Activated CD4-positive, alpha-beta T cell treated with anti-CD3 and anti-CD28 coated beads for 36 hours (primary cell): ENCODE measurements around the gene ACOX3. TPM values are rescaled to one million over a fixed set of nuclear protein-coding genes. Genes with fewer than 3 reads are reported as not detected.
"Not testable (repeated sequence)": the region's sequence is repeated elsewhere in the genome, so short reads cannot be mapped to it uniquely, and the experiment has no call there.

Source experiments
- ATAC-seq: fragments of 200-7000 bp; cut with Tn5 transposase; one replicate; pipeline ENCODE4 v1.10.0; 2021; ENCODE audit warnings: mild to moderate bottlenecking, moderate library complexity
- CTCF ChIA-PET: fragments of 350-600 bp; sonication (Branson Sonifier 250); formaldehyde crosslinking; loops from one replicate; lab custom pipeline; 2021; ENCODE audit warnings: antibody characterized with exemption; lab: Charles Lee
- POLR2A ChIA-PET: fragments of 350-600 bp; sonication (Branson Sonifier 250); formaldehyde crosslinking; loops from one replicate; lab custom pipeline; 2021; ENCODE audit warnings: antibody characterized with exemption, inconsistent platforms; lab: Charles Lee
- DNase-seq: peaks from one replicate; pipeline ENCODE4 v3.0.0-alpha.2; 2020
- H3K27ac Mint-ChIP-seq: one replicate; pipeline ENCODE4 v1.8.0; 2021; ENCODE audit warnings: mixed read lengths
- H3K27me3 Mint-ChIP-seq: one replicate; pipeline ENCODE4 v1.8.0; 2021; ENCODE audit warnings: mixed read lengths
- H3K36me3 Mint-ChIP-seq: one replicate; pipeline ENCODE4 v1.8.0; 2021; ENCODE audit warnings: low read depth, mixed read lengths
- H3K4me1 Mint-ChIP-seq: one replicate; pipeline ENCODE4 v1.8.0; 2021; ENCODE audit warnings: mixed read lengths
- H3K4me3 Mint-ChIP-seq: one replicate; pipeline ENCODE4 v1.8.0; 2021; ENCODE audit warnings: mild to moderate bottlenecking, moderate library complexity, mixed read lengths
- H3K9me3 Mint-ChIP-seq: one replicate; pipeline ENCODE4 v1.8.0; 2021; ENCODE audit warnings: low read depth, mixed read lengths
- intact Hi-C, 2 experiments: fragments of 100-400 bp; cut with DNase I in 1 of 2; cut with micrococcal nuclease in 1 of 2; formaldehyde crosslinking; loops; one replicate each; pipeline versions ENCODE4 v1.14.2 to v1.15.1; 2022 to 2024; cut with DNase I, micrococcal nuclease
- total RNA-seq, 2 experiments: library from RNA; stranded (reverse); gene quantifications; one replicate each; pipeline ENCODE4 v1.2.3, GENCODE V29; 2021

The ACOX3 gene
- total RNA-seq, 2 experiments from 2014 or later = 20.5 to 29.3 TPM

DNA sequence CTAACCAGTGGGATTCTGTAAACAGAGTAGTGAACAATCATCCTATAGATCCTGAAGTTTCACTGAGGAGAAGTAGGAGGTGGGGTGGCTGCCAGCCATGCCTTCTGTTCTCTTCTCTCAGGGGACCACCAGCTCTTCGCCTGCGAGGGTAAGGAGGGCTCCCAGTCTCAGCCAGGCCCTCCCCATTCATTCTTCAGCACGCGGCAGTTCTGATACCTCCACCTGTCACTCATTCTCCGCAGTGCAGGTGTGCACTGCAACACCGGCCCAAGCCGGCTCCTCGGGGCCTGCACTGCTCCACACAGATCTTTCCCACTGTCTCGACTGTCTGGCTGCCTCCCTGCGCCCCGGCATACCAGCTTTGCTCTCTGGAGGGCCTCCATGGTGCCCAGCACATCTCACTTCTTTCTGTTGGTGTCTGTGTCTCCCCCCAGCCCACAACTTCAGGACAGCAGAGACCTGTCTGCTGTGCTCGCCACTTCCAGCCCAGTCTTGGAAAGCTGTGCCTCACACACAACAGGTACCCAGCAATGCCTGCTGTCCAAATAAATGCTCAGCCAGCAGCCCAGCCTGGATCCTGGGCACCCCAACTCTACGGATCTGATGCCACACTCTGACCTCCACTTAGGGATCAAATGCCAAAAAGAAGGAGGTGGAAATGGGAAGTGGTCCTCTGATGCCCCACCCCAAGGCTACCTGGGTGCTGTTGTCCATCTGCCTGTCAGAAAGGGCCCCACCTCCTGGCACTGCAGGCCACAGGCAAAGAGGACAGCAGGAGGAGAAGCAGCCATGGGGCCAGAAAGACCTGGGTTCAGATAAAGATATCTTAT, 29.0 kb downstream of the ACOX3 start:
- Mint-ChIP-seq H3K27ac (no peak overlapping the region), H3K4me1 (peaks cover 26% of the 10 kb centered on the region), H3K27me3 (no peaks in the 10 kb centered on the region), H3K36me3 (peaks cover 25% of the 10 kb centered on the region), H3K9me3 (no peaks in the 10 kb centered on the region), H3K4me3 (no peak overlapping the region)
- intact Hi-C loops = no loop called here
- POLR2A ChIA-PET = no interaction called here
- CTCF ChIA-PET = no interaction called here
- ATAC-seq (no peak), DNase-seq (no peak)

DNA sequence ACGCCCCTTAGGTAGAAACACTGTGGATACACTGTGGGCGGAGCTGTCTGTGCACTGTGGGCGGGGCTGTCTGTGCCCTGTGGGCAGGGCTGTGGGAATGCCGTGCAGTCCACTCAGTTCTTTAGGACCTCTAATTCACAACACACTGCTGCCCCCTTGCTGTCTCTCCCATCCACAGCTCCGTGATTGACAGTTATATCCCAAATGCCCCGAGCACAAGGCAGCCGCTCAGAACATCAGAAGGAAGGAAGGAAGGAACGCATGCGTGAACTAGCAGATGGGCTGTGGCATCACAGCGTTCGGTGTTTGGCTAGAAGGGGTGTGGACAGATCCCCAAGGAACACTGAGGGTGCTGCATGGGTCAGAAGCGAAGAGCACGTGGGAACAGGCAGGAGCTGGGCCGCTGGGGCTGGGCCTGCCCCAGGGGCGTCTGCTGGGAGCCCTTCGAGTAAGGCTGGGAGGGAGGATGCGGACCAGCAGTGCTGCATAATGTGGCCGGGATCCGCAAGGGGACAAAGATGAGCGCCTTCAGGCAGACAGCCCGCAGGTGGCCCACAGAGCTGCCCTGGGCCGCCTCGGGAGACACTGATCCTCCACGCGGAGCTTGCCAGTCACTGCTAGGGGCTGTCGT, 29.8 kb downstream of the ACOX3 start:
- DNase-seq (no peak), ATAC-seq (no peak)
- ChIA-PET CTCF (no interaction called here), POLR2A (no interaction called here)
- intact Hi-C loops = no loop called here
- Mint-ChIP-seq H3K36me3 (peaks cover 22% of the 10 kb centered on the region), H3K27me3 (no peaks in the 10 kb centered on the region), H3K9me3 (no peaks in the 10 kb centered on the region), H3K4me3 (no peak overlapping the region), H3K4me1 (peaks cover 23% of the 10 kb centered on the region), H3K27ac (no peak overlapping the region)

DNA sequence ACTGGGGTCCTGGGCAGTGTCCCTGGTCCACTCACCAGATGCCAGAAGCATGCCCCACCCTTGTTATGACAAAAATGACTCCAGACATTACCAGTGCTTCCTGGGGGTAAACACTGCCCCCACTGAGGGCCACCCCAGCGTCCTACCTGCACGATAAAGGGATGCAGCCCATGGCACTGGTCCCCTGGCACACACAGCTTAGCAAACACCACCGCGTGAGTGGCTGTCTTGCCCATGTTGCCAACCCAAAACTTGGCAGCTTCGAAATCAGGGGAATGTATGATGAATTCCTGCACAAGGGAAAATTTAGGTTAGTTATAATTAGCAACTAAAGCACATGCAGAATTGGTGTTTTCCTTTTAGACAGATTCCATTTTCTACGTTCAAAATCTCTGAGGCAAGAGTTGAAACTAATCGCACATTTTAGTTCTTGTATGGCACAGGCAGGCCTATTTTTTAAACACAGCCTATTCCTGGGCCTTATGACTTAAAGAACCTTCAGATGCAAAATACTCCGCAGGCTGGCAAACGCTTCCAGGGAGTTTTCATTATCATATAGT, 30.4 kb downstream of the ACOX3 start:
- H3K4me1 Mint-ChIP-seq = peaks cover 21% of the 10 kb centered on the region
- no peak overlapping the region for H3K4me3 Mint-ChIP-seq
- DNase-seq (no peak), ATAC-seq (no peak)
- peaks cover 20% of the 10 kb centered on the region for H3K36me3 Mint-ChIP-seq
- H3K27ac Mint-ChIP-seq = no peak overlapping the region
- H3K27me3 Mint-ChIP-seq = no peaks in the 10 kb centered on the region
- no peaks in the 10 kb centered on the region for H3K9me3 Mint-ChIP-seq
- intact Hi-C loops = no loop called here
- ChIA-PET CTCF (no interaction called here), POLR2A (no interaction called here)

DNA sequence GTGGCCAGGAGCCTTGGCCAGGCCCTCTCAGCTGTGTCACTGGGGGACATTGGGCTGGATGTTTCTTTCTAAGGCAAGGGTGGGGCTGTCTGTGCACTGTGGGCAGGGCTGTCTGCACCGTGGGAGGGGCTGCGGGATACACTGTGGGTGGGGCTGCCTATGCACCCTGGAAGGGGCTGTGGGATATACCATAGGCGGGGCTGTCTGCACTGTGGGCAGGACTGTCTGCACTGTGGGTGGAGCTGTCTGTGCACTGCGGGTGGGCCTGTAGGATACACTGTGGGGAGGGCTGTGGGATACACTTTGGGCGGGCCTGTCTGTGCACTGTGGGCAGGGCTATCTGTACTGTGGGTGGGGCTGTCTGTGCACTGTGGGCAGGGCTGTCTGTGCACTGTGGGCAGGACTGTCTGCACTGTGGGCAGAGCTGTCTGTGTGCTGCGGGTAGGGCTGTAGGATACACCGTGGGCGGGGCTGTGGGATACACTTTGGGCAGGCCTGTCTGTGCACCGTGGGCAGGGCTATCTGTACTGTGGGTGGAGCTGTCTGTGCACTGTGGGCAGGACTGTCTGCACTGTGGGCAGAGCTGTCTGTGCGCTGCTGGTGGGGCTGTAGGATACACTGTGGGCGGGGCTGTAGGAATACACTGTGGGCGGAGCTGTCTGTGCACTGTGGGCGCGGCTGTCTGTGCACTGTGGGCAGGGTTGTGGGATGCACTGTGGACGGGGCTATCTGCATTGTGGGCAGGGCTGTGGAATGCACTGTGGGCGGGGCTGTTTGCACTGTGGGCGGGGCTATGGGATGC, 31.1 kb downstream of the ACOX3 start:
- peaks cover 15% of the 10 kb centered on the region for H3K4me1 Mint-ChIP-seq

DNA sequence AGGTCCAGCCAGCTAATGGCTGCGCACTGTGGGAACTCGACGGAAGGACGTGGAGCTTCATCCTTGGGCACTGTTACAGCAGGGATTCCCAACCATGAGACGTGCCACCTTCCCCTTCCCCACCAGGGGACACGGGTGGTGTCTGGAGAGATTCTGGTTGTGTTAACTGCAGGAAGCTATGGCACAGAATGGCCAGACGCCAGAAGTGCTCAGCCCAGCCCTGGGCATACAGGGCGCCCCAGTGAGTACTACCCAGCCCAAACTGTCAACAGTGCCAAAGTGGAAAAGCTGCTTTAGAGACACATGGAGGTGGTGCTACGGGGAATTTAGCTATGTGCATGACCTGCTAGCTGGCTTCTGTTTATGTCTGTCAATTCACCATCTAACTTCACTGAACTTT, 32.8 kb downstream of the ACOX3 start:
- Mint-ChIP-seq H3K9me3 (no peaks in the 10 kb centered on the region), H3K27me3 (no peaks in the 10 kb centered on the region), H3K27ac (no peak overlapping the region), H3K36me3 (peaks cover 9% of the 10 kb centered on the region), H3K4me1 (peaks cover 5% of the 10 kb centered on the region), H3K4me3 (no peak overlapping the region)
- POLR2A ChIA-PET = no interaction called here
- intact Hi-C loops = no loop called here
- DNase-seq = no peak
- ATAC-seq = no peak
- CTCF ChIA-PET = interaction anchor here (0.6 to 1.4 kb wide), 8 partner anchors 8 to 231 kb away, joined by 3 to 5 read pairs (median 4); no protein-coding TSS in a partner anchor

More for the DNA sequence above, 31.1 kb downstream of the ACOX3 start:
- no peak overlapping the region for H3K4me3 Mint-ChIP-seq
- no peaks in the 10 kb centered on the region for H3K9me3 Mint-ChIP-seq
- POLR2A ChIA-PET = no interaction called here
- CTCF ChIA-PET = interaction anchor here (0.8 kb wide), 1 partner anchor 142 kb away, joined by 3 read pairs; no protein-coding TSS in a partner anchor
- H3K27ac Mint-ChIP-seq = no peak overlapping the region
- H3K27me3 Mint-ChIP-seq = no peaks in the 10 kb centered on the region
- DNase-seq = peak; percentile 39
- H3K36me3 Mint-ChIP-seq = peaks cover 14% of the 10 kb centered on the region
- ATAC-seq = peak; percentile 73
- intact Hi-C loops = no loop called here

DNA sequence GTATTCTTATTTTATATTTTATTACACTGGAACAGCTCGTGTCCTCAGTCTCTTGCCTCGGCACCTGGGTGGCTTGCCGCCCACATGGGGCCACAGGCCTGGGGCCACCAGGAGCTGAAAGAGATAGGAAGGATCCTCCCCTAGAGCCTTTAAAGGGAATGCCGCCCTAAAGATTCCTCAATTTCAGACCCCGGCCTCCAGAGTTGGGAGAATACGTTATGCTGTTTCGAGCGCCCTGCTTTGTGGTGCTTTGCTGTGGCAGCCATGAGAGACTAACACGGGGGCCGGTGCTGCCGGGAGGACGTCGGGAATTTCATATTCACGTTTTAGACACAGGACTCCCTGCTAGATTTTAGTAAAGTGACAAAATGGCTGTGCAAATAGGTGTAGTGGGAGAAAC, 33.2 kb downstream of the ACOX3 start:
- Mint-ChIP-seq H3K36me3 (peaks cover 11% of the 10 kb centered on the region), H3K27ac (no peak overlapping the region), H3K4me1 (peaks cover 5% of the 10 kb centered on the region), H3K9me3 (no peaks in the 10 kb centered on the region), H3K27me3 (no peaks in the 10 kb centered on the region), H3K4me3 (no peak overlapping the region)
- ATAC-seq = no peak
- ChIA-PET POLR2A (no interaction called here), CTCF (interaction anchor here (0.6 to 1.4 kb wide), 7 partner anchors 8 to 231 kb away, joined by 3 to 5 read pairs (median 4); no protein-coding TSS in a partner anchor)
- intact Hi-C loops = no loop called here
- no peak for DNase-seq

DNA sequence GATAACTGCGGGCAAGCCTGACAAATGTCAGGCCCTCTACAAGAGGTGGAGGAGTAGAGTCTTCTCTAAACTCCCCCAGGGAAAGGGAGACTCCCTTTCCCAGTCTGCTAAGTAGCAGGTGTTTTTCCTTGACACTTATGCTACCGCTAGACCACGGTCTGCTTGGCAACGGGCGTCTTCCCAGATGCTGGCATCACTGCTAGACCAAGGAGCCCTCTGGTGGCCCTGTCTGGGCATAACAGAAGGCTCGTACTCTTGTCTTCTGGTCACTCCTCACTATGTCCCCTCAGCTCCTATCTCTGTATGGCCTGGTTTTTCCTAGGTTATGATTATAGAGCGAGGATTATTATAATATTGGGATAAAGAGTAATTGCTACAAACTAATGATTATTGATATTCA, 33.6 kb downstream of the ACOX3 start:
- ATAC-seq, H3K9me3 Mint-ChIP-seq, H3K4me1 Mint-ChIP-seq, H3K36me3 Mint-ChIP-seq, H3K4me3 Mint-ChIP-seq, intact Hi-C loops, POLR2A ChIA-PET, H3K27me3 Mint-ChIP-seq, H3K27ac Mint-ChIP-seq: not testable (repeated sequence)
- peak; percentile 44 for DNase-seq
- CTCF ChIA-PET = interaction anchor here (1.0 to 1.4 kb wide), 4 partner anchors 14 to 165 kb away, joined by 3 to 4 read pairs (median 4); no protein-coding TSS in a partner anchor

DNA sequence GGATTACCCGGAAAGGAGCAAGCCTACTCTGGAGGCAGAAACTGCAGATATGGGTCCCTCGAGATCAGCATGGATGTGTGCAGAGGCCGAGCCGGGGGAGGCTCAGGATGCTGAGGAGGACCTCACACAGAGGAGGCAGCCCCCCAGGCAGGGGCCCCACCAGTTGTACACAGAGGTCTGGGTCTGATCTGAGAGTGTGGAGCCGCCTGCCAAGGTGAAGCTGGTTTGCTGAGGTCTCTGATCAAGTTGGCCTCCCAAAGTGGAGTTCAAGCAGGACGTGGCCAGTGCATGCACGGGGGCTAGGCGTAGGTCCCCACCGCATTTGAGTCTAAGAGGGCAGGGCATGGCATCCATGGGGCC, 35.0 kb downstream of the ACOX3 start:
- H3K4me3 Mint-ChIP-seq = no peak overlapping the region
- DNase-seq = no peak
- ChIA-PET CTCF (interaction anchor here (0.5 to 0.6 kb wide), 3 partner anchors 14 to 229 kb away, joined by 3 read pairs; no protein-coding TSS in a partner anchor), POLR2A (no interaction called here)
- no peaks in the 10 kb centered on the region for H3K9me3 Mint-ChIP-seq
- no peak for ATAC-seq
- H3K4me1 Mint-ChIP-seq = peaks cover 5% of the 10 kb centered on the region
- H3K27ac Mint-ChIP-seq = no peak overlapping the region
- intact Hi-C loops = no loop called here
- H3K36me3 Mint-ChIP-seq = peaks cover 6% of the 10 kb centered on the region
- H3K27me3 Mint-ChIP-seq = no peaks in the 10 kb centered on the region

DNA sequence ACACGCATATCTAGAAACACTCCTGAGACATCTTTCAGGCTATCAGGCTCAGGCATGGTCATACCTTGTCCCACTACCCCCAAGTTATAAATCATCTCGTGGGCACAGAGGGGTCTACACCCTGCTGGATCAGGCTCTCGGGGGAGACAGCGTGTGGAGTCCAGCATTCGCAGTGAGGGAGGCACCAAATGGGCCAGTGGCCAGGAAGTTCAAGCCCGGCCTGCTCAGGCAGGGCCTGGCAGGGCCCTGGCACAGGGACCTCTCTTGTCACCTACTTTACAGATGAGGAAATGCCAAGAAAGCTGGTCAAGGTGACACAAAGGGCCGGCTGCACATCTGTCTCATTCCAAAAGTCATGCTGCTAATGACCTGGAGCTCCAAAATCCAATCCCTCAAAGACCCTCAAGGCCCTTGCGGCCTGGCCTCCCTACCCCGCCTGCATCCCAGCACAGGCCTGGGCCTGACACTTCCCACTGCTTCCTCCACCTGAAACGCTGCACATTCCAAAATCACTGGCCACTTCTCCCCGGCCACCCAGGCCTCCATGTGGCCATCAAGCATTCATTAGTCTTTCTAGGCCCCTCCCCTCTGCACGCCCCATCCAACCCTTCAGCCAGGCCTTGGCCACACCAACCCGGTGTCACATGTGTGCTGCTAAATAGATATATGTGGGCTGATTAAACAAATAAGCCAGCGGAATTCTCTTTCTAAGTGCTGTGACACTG, 35.6 kb downstream of the ACOX3 start:
- intact Hi-C loops = no loop called here
- ChIA-PET CTCF (interaction anchor here (0.7 kb wide), 1 partner anchor 228 kb away, joined by 3 read pairs; no protein-coding TSS in a partner anchor), POLR2A (no interaction called here)
- DNase-seq (no peak), ATAC-seq (no peak)
- H3K4me1 Mint-ChIP-seq = peaks cover 5% of the 10 kb centered on the region
- H3K27me3 Mint-ChIP-seq = no peaks in the 10 kb centered on the region
- peaks cover 6% of the 10 kb centered on the region for H3K36me3 Mint-ChIP-seq
- H3K4me3 Mint-ChIP-seq = no peak overlapping the region
- H3K9me3 Mint-ChIP-seq = no peaks in the 10 kb centered on the region
- no peak overlapping the region for H3K27ac Mint-ChIP-seq

DNA sequence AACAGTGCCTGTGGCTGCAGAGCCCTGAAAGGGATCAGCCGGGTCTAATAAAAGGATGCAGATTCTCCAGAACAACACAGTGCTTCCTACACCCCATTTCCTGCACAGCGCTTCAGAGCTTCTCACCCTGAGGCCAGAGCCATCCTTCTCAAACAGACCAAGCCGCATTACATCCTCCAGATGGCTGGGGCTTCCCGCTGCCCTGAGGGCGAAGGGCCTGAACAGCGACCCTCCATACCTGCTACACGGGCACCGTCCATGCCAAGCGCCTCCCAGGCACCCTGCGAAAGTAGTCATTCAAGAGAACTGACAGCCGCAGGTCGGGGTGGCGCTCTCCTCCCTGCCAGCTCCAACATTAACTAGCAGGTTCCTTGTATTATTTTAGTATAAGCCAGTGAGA, 36.5 kb downstream of the ACOX3 start:
- ChIA-PET CTCF (interaction anchor here (0.6 to 3.0 kb wide), 5 partner anchors 11 to 318 kb away, joined by 3 to 16 read pairs (median 4); no protein-coding TSS in a partner anchor), POLR2A (no interaction called here)
- no peaks in the 10 kb centered on the region for H3K27me3 Mint-ChIP-seq
- peaks cover 6% of the 10 kb centered on the region for H3K36me3 Mint-ChIP-seq
- no peak overlapping the region for H3K27ac Mint-ChIP-seq
- H3K4me1 Mint-ChIP-seq = no peaks in the 10 kb centered on the region
- no peaks in the 10 kb centered on the region for H3K9me3 Mint-ChIP-seq
- no peak overlapping the region for H3K4me3 Mint-ChIP-seq
- intact Hi-C loops = loop anchor here (1.0 to 2.0 kb wide), 3 partner anchors 137 to 227 kb away; no protein-coding TSS in a partner anchor
- DNase-seq (no peak), ATAC-seq (no peak)
